ENCODE measurements around the gene GDF10. TPM values are rescaled to one million over a fixed set of nuclear protein-coding genes. Genes with fewer than 3 reads are reported as not detected.

The GDF10 gene
- total RNA-seq, 1 experiment from 2014 or later = 0.20 TPM

- H4K91ac ChIP-seq (ENCODE audit: insufficient read length, low read depth, low read length) = no peak overlapping the region
- Mint-ChIP-seq H3K27ac (no peak overlapping the region), H3K27me3 (ENCODE audit: low read depth) (peaks cover 12% of the 10 kb centered on the region)
These were observed 10.1 kb downstream of the GDF10 start for GRCh38 chr10:47310090-47310505.

More at GRCh38 chr10:47310090-47310505, 10.1 kb downstream of the GDF10 start:
- Histone ChIP-seq H4K8ac (replicated peaks; ENCODE audit: insufficient read length, low read depth, low read length) (no peak overlapping the region), H3K9ac (ENCODE audit: extremely low read depth, insufficient read length, low read length) (no peak overlapping the region), H2BK12ac (ENCODE audit: insufficient read length, low read depth, low read length) (no peak overlapping the region), H3K27ac (ENCODE audit: insufficient read length, low read depth, low read length) (no peak overlapping the region), H2AK5ac (ENCODE audit: insufficient read length, low read length) (no peak overlapping the region), H3K27me3 (ENCODE audit: insufficient read depth, low read length) (no peaks in the 10 kb centered on the region), H4K20me1 (ENCODE audit: control insufficient read depth, insufficient read depth, insufficient read length) (peaks cover 5% of the 10 kb centered on the region), H3K9me3 (ENCODE audit: control insufficient read depth, low read depth, low read length) (no peaks in the 10 kb centered on the region), H3T11ph (ENCODE audit: low read length) (no peak overlapping the region), H2BK20ac (ENCODE audit: low read depth, low read length, poor library complexity, severe bottlenecking) (no peak overlapping the region), H3K4me1 (ENCODE audit: insufficient read depth, low read length) (no peaks in the 10 kb centered on the region; the same call in 1 of the 2 replicates), H2BK5ac (ENCODE audit: insufficient read length, low read length) (no peak overlapping the region), H2AFZ (ENCODE audit: low read length) (no peak overlapping the region), H3K23me2 (ENCODE audit: insufficient read length, low read depth, low read length, poor library complexity, severe bottlenecking) (no peaks in the 10 kb centered on the region), H3K4me2 (ENCODE audit: insufficient read depth, insufficient read length, low read length) (no peak overlapping the region), H3K18ac (ENCODE audit: insufficient read length, low read depth, low read length) (no peak overlapping the region), H3K56ac (ENCODE audit: insufficient read length, low read depth, low read length) (no peak overlapping the region), H2BK15ac (ENCODE audit: low read depth, low read length) (no peak overlapping the region; the same call in 1 of the 2 replicates), H3K23ac (ENCODE audit: insufficient read length, low read depth, low read length) (no peak overlapping the region), H4K5ac (ENCODE audit: insufficient read length, low read depth, low read length) (no peak overlapping the region), H3K79me2 (ENCODE audit: insufficient read depth, low read length) (no peaks in the 10 kb centered on the region), H3K79me1 (ENCODE audit: insufficient read depth, low read depth, low read length, poor library complexity, severe bottlenecking) (no peaks in the 10 kb centered on the region), H3K4ac (ENCODE audit: low read depth, low read length) (no peak overlapping the region), H3K14ac (ENCODE audit: insufficient read depth, low read length) (no peak overlapping the region), H2BK120ac (ENCODE audit: low read depth, low read length, poor library complexity, severe bottlenecking) (no peak overlapping the region)
- DNase-seq = no peak
- Mint-ChIP-seq H3K4me1 (peaks cover 14 to 18% of the 10 kb centered on the region in 2 experiments), H3K36me3 (ENCODE audit: insufficient read depth in 1 of 3, low read depth in 3 of 3) (no peaks in the 10 kb centered on the region), H3K4me3 (no peak overlapping the region), H3K9me3 (no peaks in the 10 kb centered on the region)
- WGBS (ENCODE audit: extremely low coverage, insufficient read length, low lambda C conversion rate) = no CpG with 5 or more reads among the region's 37 CpGs
- TF ChIP-seq, protein P1, sequence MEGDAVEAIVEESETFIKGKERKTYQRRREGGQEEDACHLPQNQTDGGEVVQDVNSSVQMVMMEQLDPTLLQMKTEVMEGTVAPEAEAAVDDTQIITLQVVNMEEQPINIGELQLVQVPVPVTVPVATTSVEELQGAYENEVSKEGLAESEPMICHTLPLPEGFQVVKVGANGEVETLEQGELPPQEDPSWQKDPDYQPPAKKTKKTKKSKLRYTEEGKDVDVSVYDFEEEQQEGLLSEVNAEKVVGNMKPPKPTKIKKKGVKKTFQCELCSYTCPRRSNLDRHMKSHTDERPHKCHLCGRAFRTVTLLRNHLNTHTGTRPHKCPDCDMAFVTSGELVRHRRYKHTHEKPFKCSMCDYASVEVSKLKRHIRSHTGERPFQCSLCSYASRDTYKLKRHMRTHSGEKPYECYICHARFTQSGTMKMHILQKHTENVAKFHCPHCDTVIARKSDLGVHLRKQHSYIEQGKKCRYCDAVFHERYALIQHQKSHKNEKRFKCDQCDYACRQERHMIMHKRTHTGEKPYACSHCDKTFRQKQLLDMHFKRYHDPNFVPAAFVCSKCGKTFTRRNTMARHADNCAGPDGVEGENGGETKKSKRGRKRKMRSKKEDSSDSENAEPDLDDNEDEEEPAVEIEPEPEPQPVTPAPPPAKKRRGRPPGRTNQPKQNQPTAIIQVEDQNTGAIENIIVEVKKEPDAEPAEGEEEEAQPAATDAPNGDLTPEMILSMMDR (conservative IDR thresholded peaks at IDR 0.05) = no peak
